ENCODE measurements around the gene NOG. TPM values are rescaled to one million over a fixed set of nuclear protein-coding genes. Genes with fewer than 3 reads are reported as not detected.

The NOG gene
- total RNA-seq, 4 donors from 2014 or later: not detected

DNA sequence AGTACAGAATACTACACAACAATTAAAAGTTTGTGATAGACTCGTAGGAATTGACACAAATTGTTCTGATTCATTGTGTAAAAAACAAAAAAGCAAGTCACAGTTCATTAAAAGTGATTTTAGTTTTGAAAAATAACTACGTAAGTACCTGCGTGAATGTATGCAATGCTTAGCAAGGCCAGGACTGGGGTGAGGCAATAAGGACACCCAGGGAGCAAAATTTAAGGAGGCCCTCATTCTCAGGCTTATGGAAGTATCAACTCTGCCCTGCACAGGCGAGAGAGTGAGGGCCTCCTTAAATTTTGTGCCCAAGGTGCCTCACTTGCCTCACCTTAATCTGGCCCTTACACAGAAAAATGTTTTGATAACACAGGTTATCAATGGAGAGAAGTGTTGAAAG, 31.4 kb downstream of the NOG start:
- intact Hi-C loops (cut with DNase I; ENCODE audit: low total_unique reads) (no loop called here), in situ Hi-C loops (cut with MboI; ENCODE audit: low pct_ligation_motif_present in 1 of 4, low pct_unique_long_range_greater_than_20kb in 1 of 4, low sequenced_read_pairs in 3 of 4) (no loop called here)
- Histone ChIP-seq H3K9me3 (no peaks in the 10 kb centered on the region), H3K4me3 (no peak overlapping the region), H3K4me1 (no peaks in the 10 kb centered on the region), H3K27me3 (no peaks in the 10 kb centered on the region), H3K27ac (no peak overlapping the region), H3K36me3 (no peaks in the 10 kb centered on the region)
- TF ChIP-seq EP300 (IDR thresholded peaks at IDR 0.05; ENCODE audit: low read depth) (no peak), POLR2AphosphoS5 (IDR thresholded peaks at IDR 0.05) (no peak), POLR2A (IDR thresholded peaks at IDR 0.05) (no peak)
- TF ChIP-seq, protein P1, sequence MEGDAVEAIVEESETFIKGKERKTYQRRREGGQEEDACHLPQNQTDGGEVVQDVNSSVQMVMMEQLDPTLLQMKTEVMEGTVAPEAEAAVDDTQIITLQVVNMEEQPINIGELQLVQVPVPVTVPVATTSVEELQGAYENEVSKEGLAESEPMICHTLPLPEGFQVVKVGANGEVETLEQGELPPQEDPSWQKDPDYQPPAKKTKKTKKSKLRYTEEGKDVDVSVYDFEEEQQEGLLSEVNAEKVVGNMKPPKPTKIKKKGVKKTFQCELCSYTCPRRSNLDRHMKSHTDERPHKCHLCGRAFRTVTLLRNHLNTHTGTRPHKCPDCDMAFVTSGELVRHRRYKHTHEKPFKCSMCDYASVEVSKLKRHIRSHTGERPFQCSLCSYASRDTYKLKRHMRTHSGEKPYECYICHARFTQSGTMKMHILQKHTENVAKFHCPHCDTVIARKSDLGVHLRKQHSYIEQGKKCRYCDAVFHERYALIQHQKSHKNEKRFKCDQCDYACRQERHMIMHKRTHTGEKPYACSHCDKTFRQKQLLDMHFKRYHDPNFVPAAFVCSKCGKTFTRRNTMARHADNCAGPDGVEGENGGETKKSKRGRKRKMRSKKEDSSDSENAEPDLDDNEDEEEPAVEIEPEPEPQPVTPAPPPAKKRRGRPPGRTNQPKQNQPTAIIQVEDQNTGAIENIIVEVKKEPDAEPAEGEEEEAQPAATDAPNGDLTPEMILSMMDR (IDR thresholded peaks at IDR 0.05): no peak
- WGBS, 2 donors (ENCODE audit: low coverage in 1 of 2): 65 to 83% methylated on average over 4 of the region's 4 CpGs
- DNase-seq: no peak

DNA sequence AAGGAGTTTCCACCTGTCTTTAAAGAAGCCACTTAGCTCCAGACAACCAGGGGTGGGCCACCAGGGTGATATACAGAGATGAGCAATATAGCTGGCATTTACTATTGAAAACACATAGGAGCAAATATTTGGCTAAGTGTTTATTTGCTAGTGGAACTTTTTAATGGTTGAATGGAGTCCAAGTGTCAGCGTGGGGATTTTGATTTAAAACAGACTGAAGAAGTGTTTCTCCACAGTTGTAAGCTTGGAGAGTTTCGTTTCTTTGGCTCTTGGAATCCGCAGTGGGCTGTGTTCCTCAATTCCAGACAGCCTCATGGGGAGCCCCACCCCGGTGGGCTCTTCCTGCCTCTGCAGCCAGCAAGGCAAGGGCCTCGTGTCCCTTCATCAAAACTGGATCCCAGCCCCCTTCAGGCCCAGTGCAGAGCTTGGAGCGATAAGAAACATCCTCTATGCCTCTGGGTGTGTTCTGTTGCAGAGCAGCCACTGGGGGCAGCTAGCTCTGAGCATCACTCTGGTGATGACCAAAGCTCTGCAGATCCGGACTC, 36.1 kb downstream of the NOG start:
- in situ Hi-C loops (cut with MboI; ENCODE audit: low pct_ligation_motif_present in 1 of 4, low pct_unique_long_range_greater_than_20kb in 1 of 4, low sequenced_read_pairs in 3 of 4): no loop called here
- Histone ChIP-seq H3K4me1 (no peaks in the 10 kb centered on the region), H3K36me3 (no peaks in the 10 kb centered on the region), H3K27me3 (no peaks in the 10 kb centered on the region), H3K4me3 (no peak overlapping the region), H3K27ac (no peak overlapping the region), H3K9me3 (no peaks in the 10 kb centered on the region)
- DNase-seq: no peak
- no peak for TF ChIP-seq POLR2AphosphoS5 (IDR thresholded peaks at IDR 0.05)
- TF ChIP-seq, protein P1 (IDR thresholded peaks at IDR 0.05): peak in 1 of 5 experiments; percentile 13
- intact Hi-C loops (cut with DNase I; ENCODE audit: low total_unique reads): no loop called here
- 17 to 22% methylated on average over 3 to 7 of the region's 7 CpGs for WGBS, 2 donors (ENCODE audit: low coverage in 1 of 2)

DNA sequence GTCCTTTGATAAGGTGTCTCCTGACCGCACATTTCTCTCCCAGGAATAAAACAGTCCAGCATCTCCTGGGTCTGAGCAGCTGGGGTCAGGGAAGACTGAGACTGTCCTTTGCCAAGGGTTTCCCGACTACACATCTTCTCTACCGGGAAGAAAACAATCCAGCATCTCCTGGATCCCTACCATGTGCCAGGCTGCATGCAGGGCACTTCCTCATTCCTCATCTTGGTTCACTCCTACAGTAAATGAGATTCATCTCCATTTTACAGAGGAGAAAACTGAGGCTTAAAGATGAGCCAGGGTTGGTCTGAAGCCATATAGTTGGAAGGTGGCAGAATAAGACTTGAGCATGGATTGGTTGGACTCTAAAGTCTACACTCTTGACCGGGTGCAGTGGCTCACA, 36.7 kb downstream of the NOG start:
- Histone ChIP-seq H3K27me3 (no peaks in the 10 kb centered on the region), H3K4me1 (no peaks in the 10 kb centered on the region), H3K27ac (no peak overlapping the region), H3K9me3 (no peaks in the 10 kb centered on the region), H3K4me3 (no peak overlapping the region), H3K36me3 (no peaks in the 10 kb centered on the region)
- TF ChIP-seq POLR2A (IDR thresholded peaks at IDR 0.05): no peak
- TF ChIP-seq, protein P1 (IDR thresholded peaks at IDR 0.05): no peak
- no peak for TF ChIP-seq POLR2AphosphoS5 (IDR thresholded peaks at IDR 0.05)
- TF ChIP-seq EP300 (IDR thresholded peaks at IDR 0.05; ENCODE audit: low read depth): no peak
- DNase-seq: no peak
- WGBS, 2 donors (ENCODE audit: low coverage in 1 of 2): 78 to 92% methylated on average over 2 to 4 of the region's 4 CpGs
- in situ Hi-C loops (cut with MboI; ENCODE audit: low pct_ligation_motif_present in 1 of 4, low pct_unique_long_range_greater_than_20kb in 1 of 4, low sequenced_read_pairs in 3 of 4): no loop called here
- intact Hi-C loops (cut with DNase I; ENCODE audit: low total_unique reads): no loop called here

DNA sequence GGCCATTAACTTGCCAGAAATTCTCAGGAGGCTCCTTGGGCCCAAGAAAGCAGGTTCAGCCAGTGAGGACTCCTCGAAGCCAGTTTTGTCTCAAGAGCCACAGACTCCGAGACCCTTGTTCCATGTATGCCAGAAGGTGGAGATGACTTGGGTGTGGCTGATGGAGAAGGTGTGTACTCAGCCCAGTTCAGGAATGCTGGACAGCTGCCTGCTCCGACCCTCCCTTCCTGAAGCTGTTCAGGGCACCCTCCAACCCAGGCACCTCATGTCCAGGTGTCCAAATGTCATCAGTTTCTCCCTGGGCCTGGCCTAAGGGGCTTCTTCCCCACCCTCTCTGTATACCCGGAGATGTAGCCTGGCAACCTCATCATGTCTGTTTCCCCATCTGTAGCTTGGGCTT, 40.2 kb downstream of the NOG start:
- no peaks in the 10 kb centered on the region for H3K9me3 ChIP-seq
- intact Hi-C loops (cut with DNase I; ENCODE audit: low total_unique reads) (no loop called here), in situ Hi-C loops (cut with MboI; ENCODE audit: low pct_ligation_motif_present in 1 of 4, low pct_unique_long_range_greater_than_20kb in 1 of 4, low sequenced_read_pairs in 3 of 4) (no loop called here)
- 76% methylated on average over 4 of the region's 4 CpGs; no CpG with 5 or more reads in 1 of the 2 donors for WGBS, 2 donors (ENCODE audit: low coverage in 1 of 2)
- H3K4me1 ChIP-seq: no peaks in the 10 kb centered on the region
- no peaks in the 10 kb centered on the region for H3K36me3 ChIP-seq
- no peak overlapping the region for H3K27ac ChIP-seq
- no peak overlapping the region for H3K4me3 ChIP-seq
- no peak for DNase-seq
- H3K27me3 ChIP-seq: peaks cover 5% of the 10 kb centered on the region
- TF ChIP-seq, protein P1 (IDR thresholded peaks at IDR 0.05): no peak
- no peak for TF ChIP-seq POLR2AphosphoS5 (IDR thresholded peaks at IDR 0.05)
- no peak for TF ChIP-seq POLR2A (IDR thresholded peaks at IDR 0.05)
- TF ChIP-seq EP300 (IDR thresholded peaks at IDR 0.05; ENCODE audit: low read depth): no peak

Data from transverse colon (tissue), 4 donors.